Body of pancreas (tissue), 4 donors: ENCODE measurements around the gene TTC9C.

ENCODE experiments used
- CTCF ChIP-seq, 7 experiments: fragments of 450-650 bp in 4 of 7; fragments of 200-600 bp in 3 of 7; sonication (generic) in 3 of 7; IDR thresholded peaks; one replicate each; pipeline ENCODE4 v1.5.1; 2016 to 2019; ENCODE audit warnings: antibody characterized with exemption in 7 of 7
- POLR2A ChIP-seq, 3 donors: fragments of 450-650 bp; IDR thresholded peaks; one replicate each; pipeline ENCODE4 v1.6.1; 2016; ENCODE audit warnings: antibody characterized with exemption in 3 of 3, mild to moderate bottlenecking in 2 of 3

DNA sequence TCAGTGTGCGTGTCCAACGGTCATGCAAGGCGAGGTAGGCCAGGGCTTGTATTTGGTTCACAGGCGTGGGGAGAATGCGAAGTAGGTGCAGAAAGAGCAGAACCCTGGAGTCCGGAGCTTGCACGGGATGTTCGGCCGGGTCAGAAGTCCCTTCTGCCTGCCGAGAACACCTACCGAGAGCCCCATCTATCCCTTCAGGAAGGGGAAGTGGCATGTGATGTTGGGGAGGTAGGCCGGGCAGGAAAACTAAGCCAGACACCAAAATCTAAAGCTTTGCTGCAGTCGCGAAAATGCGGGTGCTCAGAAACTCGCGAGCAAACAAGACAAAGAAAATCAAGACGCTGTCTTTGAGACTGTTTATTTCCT is 42.5 kb downstream of the TTC9C start:
- TF ChIP-seq CTCF (IDR thresholded peaks at IDR 0.05) (no peak), POLR2A (IDR thresholded peaks at IDR 0.05) (no peak)
